DOHH2 (cell line): ENCODE measurements around the gene LANCL3.

Source experiments
- EZH2phosphoT487 ChIP-seq: fragments of 200-600 bp; sonication (generic); IDR thresholded peaks from 2 replicates; pipeline ENCODE4 v1.6.1; 2017; ENCODE audit warnings: borderline replicate concordance, mild to moderate bottlenecking, antibody characterized with exemption, low read length, moderate library complexity, mixed read lengths
- TF ChIP-seq, protein P1 (sequence below): fragments of 200-600 bp; sonication (generic); IDR thresholded peaks from one replicate; pipeline ENCODE4 v1.5.1; 2014; ENCODE audit warnings: antibody characterized with exemption, mild to moderate bottlenecking, low read depth, low read length; ENCODE audit not compliant: poor library complexity, severe bottlenecking

DNA sequence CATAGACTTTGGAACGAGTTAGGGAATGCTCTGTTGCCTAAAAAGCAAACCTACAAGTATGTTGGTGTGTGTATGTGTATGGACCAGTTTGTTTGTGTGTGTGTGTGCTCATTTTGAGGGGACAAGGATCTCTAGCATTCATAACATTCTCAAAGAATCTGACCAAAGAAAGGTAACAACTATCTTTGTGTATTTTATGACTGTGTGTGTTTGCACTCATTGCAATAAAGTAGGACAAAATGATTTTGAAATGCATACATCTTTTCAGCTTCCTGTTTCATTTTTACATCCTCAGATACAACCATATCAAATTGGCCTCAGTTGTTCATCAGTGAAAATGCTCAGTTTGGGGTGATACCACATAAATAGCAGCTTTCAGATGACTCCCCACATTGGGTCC lies 105.8 kb downstream of the LANCL3 start:
- TF ChIP-seq, protein P1, sequence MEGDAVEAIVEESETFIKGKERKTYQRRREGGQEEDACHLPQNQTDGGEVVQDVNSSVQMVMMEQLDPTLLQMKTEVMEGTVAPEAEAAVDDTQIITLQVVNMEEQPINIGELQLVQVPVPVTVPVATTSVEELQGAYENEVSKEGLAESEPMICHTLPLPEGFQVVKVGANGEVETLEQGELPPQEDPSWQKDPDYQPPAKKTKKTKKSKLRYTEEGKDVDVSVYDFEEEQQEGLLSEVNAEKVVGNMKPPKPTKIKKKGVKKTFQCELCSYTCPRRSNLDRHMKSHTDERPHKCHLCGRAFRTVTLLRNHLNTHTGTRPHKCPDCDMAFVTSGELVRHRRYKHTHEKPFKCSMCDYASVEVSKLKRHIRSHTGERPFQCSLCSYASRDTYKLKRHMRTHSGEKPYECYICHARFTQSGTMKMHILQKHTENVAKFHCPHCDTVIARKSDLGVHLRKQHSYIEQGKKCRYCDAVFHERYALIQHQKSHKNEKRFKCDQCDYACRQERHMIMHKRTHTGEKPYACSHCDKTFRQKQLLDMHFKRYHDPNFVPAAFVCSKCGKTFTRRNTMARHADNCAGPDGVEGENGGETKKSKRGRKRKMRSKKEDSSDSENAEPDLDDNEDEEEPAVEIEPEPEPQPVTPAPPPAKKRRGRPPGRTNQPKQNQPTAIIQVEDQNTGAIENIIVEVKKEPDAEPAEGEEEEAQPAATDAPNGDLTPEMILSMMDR = no peak
- no peak for TF ChIP-seq EZH2phosphoT487
